ENCODE measurements around the gene IGSF21.
"Not testable (repeated sequence)": the region's sequence is repeated elsewhere in the genome, so short reads cannot be mapped to it uniquely, and the experiment has no call there.

IGSF21 gene

GRCh38 chr1:18358600-18358999 lies 251.0 kb downstream of the IGSF21 start:
- DNase-seq (ENCODE audit: low spot score): no peak

GRCh38 chr1:18360251-18360650 lies 252.7 kb downstream of the IGSF21 start:
- no peak for DNase-seq (ENCODE audit: low spot score)

- no peak for DNase-seq (ENCODE audit: low spot score)
These were observed 254.6 kb downstream of the IGSF21 start for GRCh38 chr1:18362150-18362549.

GRCh38 chr1:18363436-18363835 lies 255.8 kb downstream of the IGSF21 start:
- DNase-seq (ENCODE audit: low spot score): no peak

- no peak for DNase-seq (ENCODE audit: low spot score)
These were observed 257.6 kb downstream of the IGSF21 start for GRCh38 chr1:18365099-18365705.

GRCh38 chr1:18372505-18372904 lies 264.9 kb downstream of the IGSF21 start:
- DNase-seq (ENCODE audit: low spot score): not testable (repeated sequence)

- DNase-seq (ENCODE audit: low spot score): no peak
These were observed 265.6 kb downstream of the IGSF21 start for GRCh38 chr1:18373151-18373550.

- no peak for DNase-seq (ENCODE audit: low spot score)
These were observed 266.4 kb downstream of the IGSF21 start for GRCh38 chr1:18373882-18374493.

- DNase-seq (ENCODE audit: low spot score): no peak
These were observed 269.1 kb downstream of the IGSF21 start for GRCh38 chr1:18376661-18377060.

- no peak for DNase-seq (ENCODE audit: low spot score)
These were observed 272.7 kb downstream of the IGSF21 start for GRCh38 chr1:18380288-18380687.

GRCh38 chr1:18384059-18384458 lies 276.5 kb downstream of the IGSF21 start:
- no peak for DNase-seq (ENCODE audit: low spot score)

- DNase-seq (ENCODE audit: low spot score): no peak
These were observed 276.9 kb downstream of the IGSF21 start for GRCh38 chr1:18384471-18384870.

- no peak for DNase-seq (ENCODE audit: low spot score)
These were observed 277.7 kb downstream of the IGSF21 start for GRCh38 chr1:18385239-18385790.

- no peak for DNase-seq (ENCODE audit: low spot score)
These were observed 279.0 kb downstream of the IGSF21 start for GRCh38 chr1:18386591-18386990.

- no peak for DNase-seq (ENCODE audit: low spot score)
These were observed 279.7 kb downstream of the IGSF21 start for GRCh38 chr1:18387307-18387706.

- DNase-seq (ENCODE audit: low spot score): no peak
These were observed 283.4 kb downstream of the IGSF21 start for GRCh38 chr1:18390953-18391352.

- no peak for DNase-seq (ENCODE audit: low spot score)
These were observed 287.1 kb downstream of the IGSF21 start for GRCh38 chr1:18394563-18395156.

GRCh38 chr1:18396247-18396980 lies 288.8 kb downstream of the IGSF21 start:
- DNase-seq (ENCODE audit: low spot score): no peak

- DNase-seq (ENCODE audit: low spot score): no peak
These were observed 290.0 kb downstream of the IGSF21 start for GRCh38 chr1:18397641-18398040.

- DNase-seq (ENCODE audit: low spot score): no peak
These were observed 291.4 kb downstream of the IGSF21 start for GRCh38 chr1:18398791-18399530.

GRCh38 chr1:18400347-18401102 lies 292.9 kb downstream of the IGSF21 start:
- peak; percentile 29 for DNase-seq (ENCODE audit: low spot score)

Data from hematopoietic multipotent progenitor cell treated with erythropoietin and hydrocortisone succinate and interleukin-3 and kit ligand, for 17 days (in vitro differentiated cells).